GM06990 (cell line): Measurements from ENCODE around the gene SST.

Experiments used
- DNase-seq: peaks from one replicate; pipeline ENCODE4 v3.0.0-alpha.2; 2011; ENCODE audit not compliant: insufficient read length; ENCODE audit errors: extremely low read depth
- H3K27me3 ChIP-seq: replicated peaks from 2 replicates; pipeline ENCODE4 v1.6.0; 2011; ENCODE audit warnings: low read length; ENCODE audit not compliant: control insufficient read depth, insufficient read depth
- H3K36me3 ChIP-seq: 2 replicates; pipeline ENCODE4 v1.5.1; 2011; ENCODE audit warnings: low read length; ENCODE audit not compliant: control insufficient read depth, insufficient read depth
- H3K4me3 ChIP-seq: replicated peaks from 2 replicates; pipeline ENCODE4 v1.5.1; 2011; ENCODE audit warnings: low read depth, mild to moderate bottlenecking, control low read depth, low read length
- CTCF ChIP-seq: IDR thresholded peaks from 2 replicates; pipeline ENCODE4 v1.5.1; 2011; ENCODE audit warnings: low read length, control low read depth, mild to moderate bottlenecking, inconsistent platforms; ENCODE audit not compliant: insufficient read depth, poor library complexity, severe bottlenecking

Gene SST

GRCh38 chr3:187640569-187641059 lies 29.6 kb downstream of the SST start:
- H3K27me3 ChIP-seq = peaks cover 2% of the 10 kb centered on the region; the same call in 1 of the 2 replicates
- no peak for DNase-seq
- no peak for TF ChIP-seq CTCF
- H3K4me3 ChIP-seq = no peak overlapping the region
- H3K36me3 ChIP-seq = no peaks in the 10 kb centered on the region

- no peaks in the 10 kb centered on the region for H3K36me3 ChIP-seq
- no peak for DNase-seq
- H3K27me3 ChIP-seq = peaks cover 2% of the 10 kb centered on the region; the same call in 1 of the 2 replicates
- TF ChIP-seq CTCF = no peak
- H3K4me3 ChIP-seq = no peak overlapping the region
Observed at GRCh38 chr3:187639927-187640568, 30.1 kb downstream of the SST start.

GRCh38 chr3:187636528-187636927 lies 33.7 kb downstream of the SST start:
- no peak for DNase-seq
- no peak overlapping the region for H3K4me3 ChIP-seq
- peaks cover 2% of the 10 kb centered on the region; the same call in 1 of the 2 replicates for H3K27me3 ChIP-seq
- no peaks in the 10 kb centered on the region for H3K36me3 ChIP-seq
- no peak for TF ChIP-seq CTCF

- DNase-seq = no peak
Observed at GRCh38 chr3:187630404-187630803, 39.8 kb downstream of the SST start.

GRCh38 chr3:187629711-187630110 lies 40.5 kb downstream of the SST start:
- no peak for TF ChIP-seq CTCF
- Histone ChIP-seq H3K27me3 (peaks cover 1% of the 10 kb centered on the region; the same call in 1 of the 2 replicates), H3K36me3 (no peaks in the 10 kb centered on the region), H3K4me3 (no peak overlapping the region)
- no peak for DNase-seq

More at GRCh38 chr3:187630404-187630803, 39.8 kb downstream of the SST start:
- H3K36me3 ChIP-seq = no peaks in the 10 kb centered on the region
- H3K4me3 ChIP-seq = no peak overlapping the region
- TF ChIP-seq CTCF = no peak
- peaks cover 1% of the 10 kb centered on the region; the same call in 1 of the 2 replicates for H3K27me3 ChIP-seq
